Measurements from ENCODE around the gene GSE1. TPM values are rescaled to one million over a fixed set of nuclear protein-coding genes. Genes with fewer than 3 reads are reported as not detected.
A peak's percentile ranks its signal among the peaks of the same experiment; 100 is the strongest.

GSE1 gene
- total RNA-seq, 2 donors from 2014 or later = 72.6 to 96.2 TPM

DNA sequence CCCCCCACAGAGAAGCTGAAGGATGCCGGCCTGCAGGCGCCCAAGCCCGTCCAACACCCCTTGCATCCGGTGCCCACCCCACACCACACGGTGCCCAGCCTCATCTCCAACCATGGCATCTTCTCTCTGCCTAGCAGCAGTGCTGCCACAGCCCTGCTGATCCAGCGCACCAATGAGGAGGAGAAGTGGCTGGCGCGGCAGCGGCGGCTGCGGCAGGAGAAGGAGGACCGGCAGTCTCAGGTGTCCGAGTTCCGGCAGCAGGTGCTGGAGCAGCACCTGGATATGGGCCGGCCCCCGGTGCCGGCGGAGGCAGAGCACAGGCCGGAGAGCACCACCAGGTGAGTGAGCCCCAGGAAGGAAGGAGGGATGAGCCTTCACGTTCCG lies 44.1 kb downstream of the GSE1 start:
- no peaks in the 10 kb centered on the region for H3K27me3 ChIP-seq (replicated peaks; ENCODE audit: insufficient read depth)
- no peaks in the 10 kb centered on the region for H3K9me3 ChIP-seq
- no peak for TF ChIP-seq CTCF (IDR thresholded peaks at IDR 0.05)
- no peak overlapping the region for H3K4me3 ChIP-seq
- DNase-seq (ENCODE audit: low spot score) (no peak), ATAC-seq (ENCODE audit: insufficient number of reproducible peaks, low FRiP score, low read depth) (no peak)
- peaks cover 4 to 21% of the 10 kb centered on the region in 2 donors for H3K4me1 ChIP-seq (ENCODE audit: control insufficient read depth in 1 of 2, low read depth in 2 of 2)
- H3K27ac ChIP-seq = no peak overlapping the region
- H3K36me3 ChIP-seq = peaks cover 44% of the 10 kb centered on the region

GRCh38 chr16:85657996-85658395 lies 44.9 kb downstream of the GSE1 start:
- Histone ChIP-seq H3K36me3 (peaks cover 51% of the 10 kb centered on the region), H3K27me3 (replicated peaks; ENCODE audit: insufficient read depth) (no peaks in the 10 kb centered on the region), H3K9me3 (no peaks in the 10 kb centered on the region), H3K4me3 (no peak overlapping the region), H3K4me1 (ENCODE audit: control insufficient read depth in 1 of 2, low read depth in 2 of 2) (peaks cover 4 to 15% of the 10 kb centered on the region in 2 donors), H3K27ac (no peak overlapping the region)
- no peak for TF ChIP-seq CTCF (IDR thresholded peaks at IDR 0.05)
- no peak for ATAC-seq (ENCODE audit: insufficient number of reproducible peaks, low FRiP score, low read depth)
- no peak for DNase-seq (ENCODE audit: low spot score)

- DNase-seq (ENCODE audit: low spot score) = no peak
- no peaks in the 10 kb centered on the region for H3K9me3 ChIP-seq
- H3K36me3 ChIP-seq = peaks cover 58% of the 10 kb centered on the region
- H3K27me3 ChIP-seq (replicated peaks; ENCODE audit: insufficient read depth) = no peaks in the 10 kb centered on the region
- TF ChIP-seq CTCF (IDR thresholded peaks at IDR 0.05) = no peak
- H3K4me3 ChIP-seq = no peak overlapping the region
- no peak for ATAC-seq (ENCODE audit: insufficient number of reproducible peaks, low FRiP score, low read depth)
- H3K27ac ChIP-seq = no peak overlapping the region
- H3K4me1 ChIP-seq (ENCODE audit: control insufficient read depth in 1 of 2, low read depth in 2 of 2) = peaks cover 0 to 9% of the 10 kb centered on the region in 2 donors
Measured at GRCh38 chr16:85658504-85659326, 45.6 kb downstream of the GSE1 start.

DNA sequence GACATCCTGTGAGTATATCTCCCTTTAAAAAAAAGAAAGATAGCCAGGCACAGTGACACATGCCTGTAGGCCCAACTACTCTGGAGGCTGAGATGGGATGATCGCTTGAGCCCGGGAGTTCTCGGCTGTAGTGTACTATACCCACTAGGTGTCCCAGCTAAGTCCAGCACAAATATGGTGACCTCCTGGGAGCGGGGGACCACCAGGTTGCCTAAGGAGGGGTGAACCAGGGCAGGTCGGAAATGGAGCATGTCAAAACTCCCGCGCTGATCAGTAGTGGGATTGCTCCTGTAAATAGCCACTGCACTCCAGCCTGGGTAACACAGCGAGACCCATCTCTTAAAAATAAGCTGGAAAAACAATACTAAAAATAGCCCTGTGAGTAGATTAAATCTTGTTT lies 46.2 kb downstream of the GSE1 start:
- no peaks in the 10 kb centered on the region for H3K27me3 ChIP-seq (replicated peaks; ENCODE audit: insufficient read depth)
- H3K36me3 ChIP-seq = peaks cover 64% of the 10 kb centered on the region
- no peaks in the 10 kb centered on the region for H3K9me3 ChIP-seq
- H3K4me3 ChIP-seq = no peak overlapping the region
- ATAC-seq (ENCODE audit: insufficient number of reproducible peaks, low FRiP score, low read depth) = no peak
- peaks cover 0 to 7% of the 10 kb centered on the region in 2 donors for H3K4me1 ChIP-seq (ENCODE audit: control insufficient read depth in 1 of 2, low read depth in 2 of 2)
- DNase-seq (ENCODE audit: low spot score) = no peak
- no peak for TF ChIP-seq CTCF (IDR thresholded peaks at IDR 0.05)
- no peak overlapping the region for H3K27ac ChIP-seq

GRCh38 chr16:85659805-85660511 lies 46.8 kb downstream of the GSE1 start:
- TF ChIP-seq CTCF (IDR thresholded peaks at IDR 0.05) = peak; percentile 67
- no peak for DNase-seq (ENCODE audit: low spot score)
- Histone ChIP-seq H3K27me3 (replicated peaks; ENCODE audit: insufficient read depth) (no peaks in the 10 kb centered on the region), H3K9me3 (no peaks in the 10 kb centered on the region), H3K4me1 (ENCODE audit: control insufficient read depth in 1 of 2, low read depth in 2 of 2) (peaks cover 0 to 7% of the 10 kb centered on the region in 2 donors), H3K4me3 (no peak overlapping the region), H3K36me3 (peaks cover 69% of the 10 kb centered on the region), H3K27ac (no peak overlapping the region)
- ATAC-seq (ENCODE audit: insufficient number of reproducible peaks, low FRiP score, low read depth) = no peak
